ENCODE measurements around the gene JPH3. TPM values are rescaled to one million over a fixed set of nuclear protein-coding genes. Genes with fewer than 3 reads are reported as not detected.
A peak's percentile ranks its signal among the peaks of the same experiment; 100 is the strongest.

Gene JPH3
- total RNA-seq, 1 donor from 2014 or later, result not detected

GRCh38 chr16:87626905-87627304 lies 24.6 kb downstream of the JPH3 start:
- H3K36me3 ChIP-seq (ENCODE audit: control insufficient read depth, insufficient read depth, low read length), result no peaks in the 10 kb centered on the region
- DNase-seq (ENCODE audit: low read depth), result peak; percentile 43
- H3K4me3 ChIP-seq (ENCODE audit: low read depth, low read length), result no peak overlapping the region
- TF ChIP-seq CTCF (IDR thresholded peaks at IDR 0.05; ENCODE audit: insufficient read depth, low read length, severe bottlenecking), result no peak
- H3K27me3 ChIP-seq (ENCODE audit: control insufficient read depth, insufficient read depth, low read length), result peaks cover 1% of the 10 kb centered on the region
- FAIRE-seq, result no peak

DNA sequence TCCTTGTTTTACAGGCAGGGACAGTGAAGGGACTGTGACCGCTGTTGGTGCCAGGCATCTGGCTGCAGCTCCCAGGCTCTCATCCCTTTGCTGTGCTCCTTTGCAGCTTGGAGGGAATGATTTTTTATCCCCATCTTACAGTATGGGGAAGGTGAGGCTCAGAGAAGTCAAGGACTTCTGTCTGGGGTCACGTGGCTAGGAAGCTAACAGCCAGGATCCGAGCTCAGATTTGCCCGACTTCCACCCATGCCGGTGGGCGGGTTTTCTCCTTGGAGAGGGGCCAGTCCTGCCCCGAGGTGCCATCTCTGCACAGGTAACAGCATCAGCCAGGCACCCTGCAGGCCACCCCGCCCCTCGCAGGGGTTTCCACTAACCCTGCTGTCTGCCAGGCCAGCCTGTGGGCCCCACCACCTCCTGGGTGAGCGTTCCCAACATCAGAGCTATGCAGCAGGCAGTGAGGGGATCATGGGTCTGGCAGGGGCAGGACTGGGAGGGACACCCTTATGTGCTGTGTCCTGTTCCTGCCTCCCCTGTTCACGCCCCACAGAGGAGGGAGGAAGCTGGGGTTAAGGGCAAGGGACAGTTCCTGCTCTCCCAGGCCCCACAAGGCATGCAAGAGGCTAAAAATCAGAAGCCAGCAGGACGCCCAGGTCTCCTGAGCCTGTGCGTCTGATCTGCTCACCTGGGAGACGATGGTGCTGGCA lies 25.4 kb downstream of the JPH3 start:
- Histone ChIP-seq H3K4me3 (ENCODE audit: low read depth, low read length) (no peak overlapping the region), H3K27me3 (ENCODE audit: control insufficient read depth, insufficient read depth, low read length) (peaks cover 1% of the 10 kb centered on the region), H3K36me3 (ENCODE audit: control insufficient read depth, insufficient read depth, low read length) (no peaks in the 10 kb centered on the region)
- FAIRE-seq (no peak), DNase-seq (ENCODE audit: low read depth) (no peak)
- no peak for TF ChIP-seq CTCF (IDR thresholded peaks at IDR 0.05; ENCODE audit: insufficient read depth, low read length, severe bottlenecking)

GRCh38 chr16:87628246-87628923 lies 26.1 kb downstream of the JPH3 start:
- H3K27me3 ChIP-seq (ENCODE audit: control insufficient read depth, insufficient read depth, low read length), result peaks cover 1% of the 10 kb centered on the region
- FAIRE-seq (no peak), DNase-seq (ENCODE audit: low read depth) (no peak)
- no peak overlapping the region for H3K4me3 ChIP-seq (ENCODE audit: low read depth, low read length)
- H3K36me3 ChIP-seq (ENCODE audit: control insufficient read depth, insufficient read depth, low read length), result no peaks in the 10 kb centered on the region
- no peak for TF ChIP-seq CTCF (IDR thresholded peaks at IDR 0.05; ENCODE audit: insufficient read depth, low read length, severe bottlenecking)

DNA sequence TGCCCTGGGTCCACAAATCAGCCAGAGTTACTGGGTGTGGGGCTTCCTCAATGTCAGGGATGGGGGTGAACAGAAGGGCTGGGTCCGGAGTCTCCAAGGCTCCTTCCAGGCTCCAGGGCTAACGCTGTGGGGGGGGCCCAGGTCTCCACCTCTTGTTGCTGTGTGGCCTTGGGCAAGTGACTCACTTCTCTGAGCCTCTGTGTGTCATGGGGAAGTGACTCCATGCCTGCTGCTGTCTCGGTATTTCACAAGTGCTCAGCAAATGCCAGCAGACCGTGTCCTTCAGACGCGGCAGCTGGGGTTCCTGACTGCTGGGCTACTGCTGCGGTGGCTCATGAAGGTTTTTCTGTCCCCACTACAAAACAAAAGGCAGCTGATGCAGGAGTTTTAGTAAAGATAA lies 26.6 kb downstream of the JPH3 start:
- H3K4me3 ChIP-seq (ENCODE audit: low read depth, low read length), result no peak overlapping the region
- FAIRE-seq (no peak), DNase-seq (ENCODE audit: low read depth) (peak; percentile 88)
- TF ChIP-seq CTCF (IDR thresholded peaks at IDR 0.05; ENCODE audit: insufficient read depth, low read length, severe bottlenecking), result no peak
- H3K36me3 ChIP-seq (ENCODE audit: control insufficient read depth, insufficient read depth, low read length), result no peaks in the 10 kb centered on the region
- H3K27me3 ChIP-seq (ENCODE audit: control insufficient read depth, insufficient read depth, low read length), result peaks cover 1% of the 10 kb centered on the region

GRCh38 chr16:87631067-87631466 lies 28.8 kb downstream of the JPH3 start:
- Histone ChIP-seq H3K36me3 (ENCODE audit: control insufficient read depth, insufficient read depth, low read length) (no peaks in the 10 kb centered on the region), H3K4me3 (ENCODE audit: low read depth, low read length) (no peak overlapping the region), H3K27me3 (ENCODE audit: control insufficient read depth, insufficient read depth, low read length) (peaks cover 1% of the 10 kb centered on the region)
- no peak for TF ChIP-seq CTCF (IDR thresholded peaks at IDR 0.05; ENCODE audit: insufficient read depth, low read length, severe bottlenecking)
- no peak for FAIRE-seq
- DNase-seq (ENCODE audit: low read depth), result no peak

Data from bronchial epithelial cell (primary cell).